Measurements from ENCODE around the gene DAO. TPM values are rescaled to one million over a fixed set of nuclear protein-coding genes. Genes with fewer than 3 reads are reported as not detected.
"Not testable (repeated sequence)": the region's sequence is repeated elsewhere in the genome, so short reads cannot be mapped to it uniquely, and the experiment has no call there.

The DAO gene
- total RNA-seq, 1 experiment from 2014 or later: not detected

GRCh38 chr12:108840605-108841332 is 39.1 kb upstream of the DAO start:
- no peak overlapping the region for H2BK5ac ChIP-seq (ENCODE audit: insufficient read length, low read length)
- no peak overlapping the region for H3K18ac ChIP-seq (ENCODE audit: insufficient read length, low read depth, low read length)
- Mint-ChIP-seq H3K4me1 (peaks cover 25 to 32% of the 10 kb centered on the region in 2 experiments), H3K36me3 (ENCODE audit: insufficient read depth in 1 of 3, low read depth in 3 of 3) (peaks cover 13 to 26% (median 18%) of the 10 kb centered on the region in 3 experiments), H3K9me3 (peaks cover 0 to 2% of the 10 kb centered on the region in 2 experiments; a peak in 3 of 5 replicates), H3K27ac (peak overlapping the region in 2 of 3 experiments; percentile 59 to 88; a peak in 4 of 7 replicates), H3K4me3 (no peak overlapping the region), H3K27me3 (ENCODE audit: low read depth) (no peaks in the 10 kb centered on the region)
- no peaks in the 10 kb centered on the region for H4K20me1 ChIP-seq (ENCODE audit: control insufficient read depth, insufficient read depth, insufficient read length)
- no peak overlapping the region for H4K5ac ChIP-seq (ENCODE audit: insufficient read length, low read depth, low read length)
- H3K27me3 ChIP-seq (ENCODE audit: insufficient read depth, low read length): no peaks in the 10 kb centered on the region
- H2BK15ac ChIP-seq (ENCODE audit: low read depth, low read length): no peak overlapping the region
- H3K79me1 ChIP-seq (ENCODE audit: insufficient read depth, low read depth, low read length, poor library complexity, severe bottlenecking): no peaks in the 10 kb centered on the region
- H4K8ac ChIP-seq (replicated peaks; ENCODE audit: insufficient read length, low read depth, low read length): no peak overlapping the region
- no peak overlapping the region for H3K14ac ChIP-seq (ENCODE audit: insufficient read depth, low read length)
- no peak for DNase-seq
- peaks cover 7% of the 10 kb centered on the region; the same call in 1 of the 2 replicates for H3K4me1 ChIP-seq (ENCODE audit: insufficient read depth, low read length)
- no peak overlapping the region for H3K23ac ChIP-seq (ENCODE audit: insufficient read length, low read depth, low read length)
- H3T11ph ChIP-seq (ENCODE audit: low read length): no peak overlapping the region
- no peak overlapping the region for H3K9ac ChIP-seq (ENCODE audit: extremely low read depth, insufficient read length, low read length)
- H2BK120ac ChIP-seq (ENCODE audit: low read depth, low read length, poor library complexity, severe bottlenecking): no peak overlapping the region
- H3K4ac ChIP-seq (ENCODE audit: low read depth, low read length): no peak overlapping the region
- no peak overlapping the region for H2BK12ac ChIP-seq (ENCODE audit: insufficient read length, low read depth, low read length)
- no peaks in the 10 kb centered on the region for H3K79me2 ChIP-seq (ENCODE audit: insufficient read depth, low read length)
- H2BK20ac ChIP-seq (ENCODE audit: low read depth, low read length, poor library complexity, severe bottlenecking): no peak overlapping the region
- H3K4me2 ChIP-seq (ENCODE audit: insufficient read depth, insufficient read length, low read length): no peak overlapping the region
- no peaks in the 10 kb centered on the region for H3K9me3 ChIP-seq (ENCODE audit: control insufficient read depth, low read depth, low read length)
- no peaks in the 10 kb centered on the region for H3K23me2 ChIP-seq (ENCODE audit: insufficient read length, low read depth, low read length, poor library complexity, severe bottlenecking)
- no CpG with 5 or more reads among the region's 20 CpGs for WGBS (ENCODE audit: extremely low coverage, insufficient read length, low lambda C conversion rate)
- no peak overlapping the region for H2AK5ac ChIP-seq (ENCODE audit: insufficient read length, low read length)
- H3K27ac ChIP-seq (ENCODE audit: insufficient read length, low read depth, low read length): no peak overlapping the region
- no peak overlapping the region for H4K91ac ChIP-seq (ENCODE audit: insufficient read length, low read depth, low read length)
- TF ChIP-seq, protein P1, sequence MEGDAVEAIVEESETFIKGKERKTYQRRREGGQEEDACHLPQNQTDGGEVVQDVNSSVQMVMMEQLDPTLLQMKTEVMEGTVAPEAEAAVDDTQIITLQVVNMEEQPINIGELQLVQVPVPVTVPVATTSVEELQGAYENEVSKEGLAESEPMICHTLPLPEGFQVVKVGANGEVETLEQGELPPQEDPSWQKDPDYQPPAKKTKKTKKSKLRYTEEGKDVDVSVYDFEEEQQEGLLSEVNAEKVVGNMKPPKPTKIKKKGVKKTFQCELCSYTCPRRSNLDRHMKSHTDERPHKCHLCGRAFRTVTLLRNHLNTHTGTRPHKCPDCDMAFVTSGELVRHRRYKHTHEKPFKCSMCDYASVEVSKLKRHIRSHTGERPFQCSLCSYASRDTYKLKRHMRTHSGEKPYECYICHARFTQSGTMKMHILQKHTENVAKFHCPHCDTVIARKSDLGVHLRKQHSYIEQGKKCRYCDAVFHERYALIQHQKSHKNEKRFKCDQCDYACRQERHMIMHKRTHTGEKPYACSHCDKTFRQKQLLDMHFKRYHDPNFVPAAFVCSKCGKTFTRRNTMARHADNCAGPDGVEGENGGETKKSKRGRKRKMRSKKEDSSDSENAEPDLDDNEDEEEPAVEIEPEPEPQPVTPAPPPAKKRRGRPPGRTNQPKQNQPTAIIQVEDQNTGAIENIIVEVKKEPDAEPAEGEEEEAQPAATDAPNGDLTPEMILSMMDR (conservative IDR thresholded peaks at IDR 0.05): no peak
- H3K56ac ChIP-seq (ENCODE audit: insufficient read length, low read depth, low read length): no peak overlapping the region
- H2AFZ ChIP-seq (ENCODE audit: low read length): no peak overlapping the region

- H3K9me3 Mint-ChIP-seq; H3K27me3 ChIP-seq (ENCODE audit: insufficient read depth, low read length); H3T11ph ChIP-seq (ENCODE audit: low read length); H2BK5ac ChIP-seq (ENCODE audit: insufficient read length, low read length); H3K9me3 ChIP-seq (ENCODE audit: control insufficient read depth, low read depth, low read length); H2BK20ac ChIP-seq (ENCODE audit: low read depth, low read length, poor library complexity, severe bottlenecking); H3K14ac ChIP-seq (ENCODE audit: insufficient read depth, low read length); H3K4me2 ChIP-seq (ENCODE audit: insufficient read depth, insufficient read length, low read length); H2AK5ac ChIP-seq (ENCODE audit: insufficient read length, low read length); H3K79me1 ChIP-seq (ENCODE audit: insufficient read depth, low read depth, low read length, poor library complexity, severe bottlenecking); H2BK12ac ChIP-seq (ENCODE audit: insufficient read length, low read depth, low read length); H3K79me2 ChIP-seq (ENCODE audit: insufficient read depth, low read length); H4K8ac ChIP-seq (replicated peaks; ENCODE audit: insufficient read length, low read depth, low read length); H3K4me3 Mint-ChIP-seq; H3K23me2 ChIP-seq (ENCODE audit: insufficient read length, low read depth, low read length, poor library complexity, severe bottlenecking); H3K18ac ChIP-seq (ENCODE audit: insufficient read length, low read depth, low read length); H4K20me1 ChIP-seq (ENCODE audit: control insufficient read depth, insufficient read depth, insufficient read length); H3K4me1 ChIP-seq (ENCODE audit: insufficient read depth, low read length); H4K91ac ChIP-seq (ENCODE audit: insufficient read length, low read depth, low read length); H3K4ac ChIP-seq (ENCODE audit: low read depth, low read length); DNase-seq; H2BK15ac ChIP-seq (ENCODE audit: low read depth, low read length); H3K27me3 Mint-ChIP-seq (ENCODE audit: low read depth); H3K9ac ChIP-seq (ENCODE audit: extremely low read depth, insufficient read length, low read length); H3K56ac ChIP-seq (ENCODE audit: insufficient read length, low read depth, low read length); H2AFZ ChIP-seq (ENCODE audit: low read length); H3K23ac ChIP-seq (ENCODE audit: insufficient read length, low read depth, low read length); H3K27ac ChIP-seq (ENCODE audit: insufficient read length, low read depth, low read length); H2BK120ac ChIP-seq (ENCODE audit: low read depth, low read length, poor library complexity, severe bottlenecking); H4K5ac ChIP-seq (ENCODE audit: insufficient read length, low read depth, low read length): not testable (repeated sequence)
- WGBS (ENCODE audit: extremely low coverage, insufficient read length, low lambda C conversion rate): no CpG with 5 or more reads among the region's 4 CpGs
- peaks cover 25 to 32% of the 10 kb centered on the region in 2 experiments for H3K4me1 Mint-ChIP-seq
- peaks cover 22 to 36% (median 27%) of the 10 kb centered on the region in 3 experiments for H3K36me3 Mint-ChIP-seq (ENCODE audit: insufficient read depth in 1 of 3, low read depth in 3 of 3)
- peak overlapping the region in 1 of 3 experiments; percentile 80; a peak in 2 of 7 replicates for H3K27ac Mint-ChIP-seq
Measured at GRCh38 chr12:108841825-108842224, 38.1 kb upstream of the DAO start.

All from H9 (cell line).